Measurements from ENCODE around the gene PHKG1.
"Not testable (repeated sequence)": the region's sequence is repeated elsewhere in the genome, so short reads cannot be mapped to it uniquely, and the experiment has no call there.

PHKG1 gene

GRCh38 chr7:56032578-56032977 is 60.2 kb downstream of the PHKG1 start:
- not testable (repeated sequence) for H3K4me1 Mint-ChIP-seq, H3K4me3 Mint-ChIP-seq, ATAC-seq, H3K27me3 Mint-ChIP-seq, H3K9me3 Mint-ChIP-seq, H3K27ac Mint-ChIP-seq
- peaks cover 22% of the 10 kb centered on the region for H3K36me3 Mint-ChIP-seq

GRCh38 chr7:56031556-56031955 is 61.2 kb downstream of the PHKG1 start:
- H3K27ac Mint-ChIP-seq, ATAC-seq, H3K9me3 Mint-ChIP-seq, H3K4me1 Mint-ChIP-seq, H3K27me3 Mint-ChIP-seq, H3K4me3 Mint-ChIP-seq: not testable (repeated sequence)
- H3K36me3 Mint-ChIP-seq, result peaks cover 31% of the 10 kb centered on the region

- no peaks in the 10 kb centered on the region for H3K27me3 Mint-ChIP-seq
- no peak for ATAC-seq
- no peak overlapping the region for H3K27ac Mint-ChIP-seq
- H3K36me3 Mint-ChIP-seq, result peaks cover 39% of the 10 kb centered on the region
- no peak overlapping the region for H3K4me3 Mint-ChIP-seq
- H3K9me3 Mint-ChIP-seq, result no peaks in the 10 kb centered on the region
- no peaks in the 10 kb centered on the region for H3K4me1 Mint-ChIP-seq
These were observed 62.4 kb downstream of the PHKG1 start for GRCh38 chr7:56030340-56030739.

Data from stimulated activated memory B cell treated with anti-CD40 and anti-IgM and Interleukin-4, amounts not matched to agents 10 μg/mL and 1 μg/mL and 100 μg/mL, for 72 hours (primary cell).